Keratinocyte (primary cell): ENCODE data around the gene TUBB2B. TPM values are rescaled to one million over a fixed set of nuclear protein-coding genes. Genes with fewer than 3 reads are reported as not detected.
A peak's percentile ranks its signal among the peaks of the same experiment; 100 is the strongest.

ENCODE experiments used
- DNase-seq: peaks from one replicate; pipeline ENCODE4 v3.0.0-alpha.2; 2011; ENCODE audit warnings: low read depth, missing footprints, low spot score
- FAIRE-seq: peaks from 2 replicates; lab custom pipeline; 2011; peaks lifted over from hg19 to GRCh38; lab: Jason Lieb, UNC
- H2AFZ ChIP-seq: 2 replicates; pipeline ENCODE4 v1.6.0; 2012; ENCODE audit warnings: low read length, control low read depth, inconsistent platforms; ENCODE audit not compliant: control insufficient read depth
- H3K27ac ChIP-seq: 2 replicates; pipeline ENCODE4 v1.5.1; 2011; ENCODE audit warnings: low read length; ENCODE audit not compliant: control insufficient read depth, insufficient read depth
- H3K27me3 ChIP-seq: 3 replicates; pipeline ENCODE4 v1.6.0; 2011; ENCODE audit warnings: low read length; ENCODE audit not compliant: control insufficient read depth, insufficient read depth; ENCODE audit errors: extremely low read depth
- H3K36me3 ChIP-seq, 2 experiments: 2 replicates in 1 of 2; 3 replicates in 1 of 2; pipeline ENCODE4 v1.5.1; 2011; ENCODE audit warnings: low read length in 2 of 2, mild to moderate bottlenecking in 1 of 2; ENCODE audit not compliant: control insufficient read depth in 2 of 2, insufficient read depth in 2 of 2; ENCODE audit errors: extremely low read depth in 1 of 2
- H3K4me1 ChIP-seq: 3 replicates; pipeline ENCODE4 v1.5.1; 2011; ENCODE audit warnings: low read length; ENCODE audit not compliant: control insufficient read depth, insufficient read depth; ENCODE audit errors: extremely low read depth
- H3K4me2 ChIP-seq: 3 replicates; pipeline ENCODE4 v1.6.0; 2011; ENCODE audit warnings: low read depth, low read length; ENCODE audit not compliant: control insufficient read depth, insufficient read depth; ENCODE audit errors: extremely low read depth
- H3K4me3 ChIP-seq, 3 experiments: fragments of 200-600 bp in 1 of 3; sonication (generic) in 1 of 3; 2 replicates in 2 of 3; 3 replicates in 1 of 3; pipeline ENCODE4 v1.5.1; 2011 to 2016; ENCODE audit warnings: low read length in 3 of 3, mild to moderate bottlenecking in 3 of 3, control low read depth in 2 of 3, inconsistent platforms in 1 of 3, low read depth in 1 of 3, mixed read lengths in 1 of 3, mixed run types in 1 of 3, moderate library complexity in 1 of 3; ENCODE audit not compliant: control insufficient read depth in 2 of 3, insufficient read depth in 2 of 3; ENCODE audit errors: extremely low read depth in 1 of 3
- H3K79me2 ChIP-seq: 2 replicates; pipeline ENCODE4 v1.6.0; 2012; ENCODE audit warnings: low read length; ENCODE audit not compliant: control insufficient read depth, insufficient read depth
- H3K9ac ChIP-seq: 3 replicates; pipeline ENCODE4 v1.6.0; 2011; ENCODE audit warnings: low read length; ENCODE audit not compliant: control insufficient read depth, insufficient read depth; ENCODE audit errors: extremely low read depth
- H3K9me1 ChIP-seq: 3 replicates; pipeline ENCODE4 v1.6.0; 2011; ENCODE audit warnings: low read length; ENCODE audit not compliant: control insufficient read depth, insufficient read depth; ENCODE audit errors: extremely low read depth
- H3K9me3 ChIP-seq: 2 replicates; pipeline ENCODE4 v1.5.1; 2012; ENCODE audit warnings: low read depth, low read length; ENCODE audit not compliant: control insufficient read depth
- H4K20me1 ChIP-seq: 3 replicates; pipeline ENCODE4 v1.6.0; 2011; ENCODE audit warnings: low read length; ENCODE audit not compliant: control insufficient read depth, insufficient read depth; ENCODE audit errors: extremely low read depth
- EZH2 ChIP-seq: IDR thresholded peaks from one replicate; pipeline ENCODE4 v1.6.1; 2012; ENCODE audit warnings: inconsistent platforms, mild to moderate bottlenecking, low read length, moderate library complexity
- dilution Hi-C: fragments of 300-500 bp; cut with MboI; formaldehyde crosslinking; loops from one replicate; pipeline ENCODE4 v1.7.0; 2020; ENCODE audit warnings: low sequenced_read_pairs; ENCODE audit not compliant: extremely low pct_ligation_motif_present
- polyA plus RNA-seq, 5 experiments: library from polyadenylated mRNA; depleted of rRNA in 3 of 5; stranded (reverse) in 3 of 5; stranded (forward) in 1 of 5; unstranded in 1 of 5; fragments of >200 nt; gene quantifications; 1 replicate in 1 of 5; 2 replicates in 3 of 5; 3 replicates in 1 of 5; pipeline versions ENCODE4 v1.2.1 to v1.2.3, GENCODE V29; 2011 to 2012; ENCODE audit warnings: missing spikeins in 2 of 5, low read depth in 1 of 5, low replicate concordance in 1 of 5
- TF ChIP-seq, protein P1 (sequence below), 3 experiments: IDR thresholded peaks in 1 of 3; conservative IDR thresholded peaks in 1 of 3; optimal IDR thresholded peaks in 1 of 3; 2 replicates in 2 of 3; 3 replicates in 1 of 3; pipeline versions ENCODE3 to v1.5.1; 2011; ENCODE audit warnings: low read length in 3 of 3, mild to moderate bottlenecking in 3 of 3, moderate library complexity in 2 of 3, control low read depth in 1 of 3, inconsistent platforms in 1 of 3; ENCODE audit not compliant: insufficient read depth in 2 of 3; ENCODE audit errors: extremely low read depth in 1 of 3

TUBB2B gene
- polyA plus RNA-seq, 1 donor (not counting 4 experiments of a cell fraction or from before 2014, with no cell fraction given), result not detected

DNA sequence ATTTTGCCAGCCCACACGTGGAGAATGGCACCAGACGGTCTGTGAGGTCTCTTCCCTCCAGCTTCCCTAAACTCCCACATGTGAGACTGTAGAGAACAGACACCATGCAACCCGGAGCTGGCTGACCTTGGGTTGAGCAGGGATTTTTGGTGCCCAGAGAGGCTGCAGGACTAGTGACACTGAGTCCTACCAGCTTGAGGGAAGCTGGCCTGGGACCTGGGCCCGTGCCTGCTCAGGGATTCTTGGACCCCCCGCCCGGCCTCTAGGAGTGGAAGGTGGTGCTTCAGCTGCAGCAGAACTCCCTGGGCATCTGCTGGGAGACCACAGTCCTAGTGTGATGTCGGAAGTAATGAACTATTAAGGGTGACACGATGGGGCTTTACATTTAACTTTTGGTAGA lies 34.5 kb upstream of the TUBB2B start:
- Histone ChIP-seq H3K4me3 (no peak overlapping the region), H3K9me1 (no peaks in the 10 kb centered on the region), H3K36me3 (peaks cover 6 to 33% of the 10 kb centered on the region in 2 experiments), H3K4me1 (peaks cover 9% of the 10 kb centered on the region), H3K27ac (no peak overlapping the region), H3K4me2 (no peak overlapping the region), H3K27me3 (no peaks in the 10 kb centered on the region), H3K79me2 (peaks cover 70% of the 10 kb centered on the region), H3K9ac (no peak overlapping the region), H3K9me3 (no peaks in the 10 kb centered on the region), H2AFZ (no peak overlapping the region), H4K20me1 (peaks cover 18% of the 10 kb centered on the region)
- TF ChIP-seq EZH2, result no peak
- TF ChIP-seq, protein P1, sequence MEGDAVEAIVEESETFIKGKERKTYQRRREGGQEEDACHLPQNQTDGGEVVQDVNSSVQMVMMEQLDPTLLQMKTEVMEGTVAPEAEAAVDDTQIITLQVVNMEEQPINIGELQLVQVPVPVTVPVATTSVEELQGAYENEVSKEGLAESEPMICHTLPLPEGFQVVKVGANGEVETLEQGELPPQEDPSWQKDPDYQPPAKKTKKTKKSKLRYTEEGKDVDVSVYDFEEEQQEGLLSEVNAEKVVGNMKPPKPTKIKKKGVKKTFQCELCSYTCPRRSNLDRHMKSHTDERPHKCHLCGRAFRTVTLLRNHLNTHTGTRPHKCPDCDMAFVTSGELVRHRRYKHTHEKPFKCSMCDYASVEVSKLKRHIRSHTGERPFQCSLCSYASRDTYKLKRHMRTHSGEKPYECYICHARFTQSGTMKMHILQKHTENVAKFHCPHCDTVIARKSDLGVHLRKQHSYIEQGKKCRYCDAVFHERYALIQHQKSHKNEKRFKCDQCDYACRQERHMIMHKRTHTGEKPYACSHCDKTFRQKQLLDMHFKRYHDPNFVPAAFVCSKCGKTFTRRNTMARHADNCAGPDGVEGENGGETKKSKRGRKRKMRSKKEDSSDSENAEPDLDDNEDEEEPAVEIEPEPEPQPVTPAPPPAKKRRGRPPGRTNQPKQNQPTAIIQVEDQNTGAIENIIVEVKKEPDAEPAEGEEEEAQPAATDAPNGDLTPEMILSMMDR (optimal IDR thresholded peaks at IDR 0.05 in 1 of 3, IDR thresholded peaks at IDR 0.05 in 1 of 3, conservative IDR thresholded peaks at IDR 0.05 in 1 of 3; ENCODE audit: extremely low read depth in 1 of 3, insufficient read depth in 2 of 3, low read length in 3 of 3), result no peak
- no peak for DNase-seq
- dilution Hi-C loops, result no loop called here
- FAIRE-seq, result no peak

GRCh38 chr6:3261518-3261820 lies 34.0 kb upstream of the TUBB2B start:
- H3K27me3 ChIP-seq, result no peaks in the 10 kb centered on the region
- no peak overlapping the region for H3K9ac ChIP-seq
- H3K4me3 ChIP-seq, result peak overlapping the region in 1 of 3 experiments; percentile 12
- no peaks in the 10 kb centered on the region for H3K9me1 ChIP-seq
- peaks cover 9% of the 10 kb centered on the region for H3K4me1 ChIP-seq
- H4K20me1 ChIP-seq, result peaks cover 18% of the 10 kb centered on the region
- no peak overlapping the region for H3K4me2 ChIP-seq
- peaks cover 70% of the 10 kb centered on the region for H3K79me2 ChIP-seq
- FAIRE-seq (no peak), DNase-seq (no peak)
- TF ChIP-seq, protein P1 (optimal IDR thresholded peaks at IDR 0.05 in 1 of 3, IDR thresholded peaks at IDR 0.05 in 1 of 3, conservative IDR thresholded peaks at IDR 0.05 in 1 of 3; ENCODE audit: extremely low read depth in 1 of 3, insufficient read depth in 2 of 3, low read length in 3 of 3), result no peak
- no peak for TF ChIP-seq EZH2
- dilution Hi-C loops, result no loop called here
- H3K36me3 ChIP-seq, result peaks cover 6 to 33% of the 10 kb centered on the region in 2 experiments
- no peaks in the 10 kb centered on the region for H3K9me3 ChIP-seq
- H3K27ac ChIP-seq, result no peak overlapping the region
- no peak overlapping the region for H2AFZ ChIP-seq
